Measurements from ENCODE around the gene SEMA4F. TPM values are rescaled to one million over a fixed set of nuclear protein-coding genes. Genes with fewer than 3 reads are reported as not detected.
A peak's percentile ranks its signal among the peaks of the same experiment; 100 is the strongest.
"Not testable (repeated sequence)": the region's sequence is repeated elsewhere in the genome, so short reads cannot be mapped to it uniquely, and the experiment has no call there.

SEMA4F gene
- total and polyA plus RNA-seq, 4 donors: 1.4 to 10.8 (median 7.2) TPM

DNA sequence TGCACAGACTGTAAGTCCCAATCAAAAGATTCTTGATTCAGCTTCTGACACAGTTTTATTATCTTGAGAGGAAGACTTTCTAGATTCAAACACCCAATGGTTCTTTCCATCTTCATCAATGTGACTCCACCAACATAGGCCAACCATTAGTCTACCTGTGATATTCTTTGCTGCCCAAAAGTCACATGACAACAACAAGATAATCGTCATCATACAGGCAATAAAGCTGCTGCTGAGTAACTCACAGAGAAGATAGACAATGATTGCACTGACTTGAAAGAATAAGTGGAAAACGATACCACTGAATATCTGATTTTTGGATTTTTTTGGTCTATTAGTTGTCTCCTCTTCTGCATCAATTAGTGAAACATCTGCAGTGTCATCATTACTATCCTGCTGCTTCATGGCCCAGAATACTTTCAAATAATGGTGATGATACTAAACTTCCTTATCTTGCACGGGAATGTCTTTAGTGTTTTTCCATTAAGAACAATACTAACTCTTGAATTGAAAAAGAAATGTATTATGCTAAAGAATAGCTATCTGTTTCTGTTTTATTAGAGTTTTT lies 25.4 kb upstream of the SEMA4F start:
- no peak for DNase-seq
- 72 to 81% methylated on average over 3 of the region's 3 CpGs for WGBS, 2 donors
- Histone ChIP-seq H3K4me3 (ENCODE audit: low read length in 2 of 2) (no peak overlapping the region), H3K27ac (ENCODE audit: low read depth in 1 of 2, low read length in 2 of 2) (no peak overlapping the region), H3K27me3 (ENCODE audit: control insufficient read depth in 1 of 2, insufficient read depth in 2 of 2, low read length in 1 of 2) (no peaks in the 10 kb centered on the region), H3K4me1 (ENCODE audit: control insufficient read depth in 1 of 2, insufficient read depth in 2 of 2, low read length in 2 of 2) (peaks cover 0 to 1% of the 10 kb centered on the region in 2 donors), H3K36me3 (ENCODE audit: control insufficient read depth in 1 of 2, insufficient read depth in 2 of 2, low read length in 1 of 2) (no peaks in the 10 kb centered on the region), H3K9me3 (ENCODE audit: control insufficient read depth, low read length) (no peaks in the 10 kb centered on the region)
- ATAC-seq (ENCODE audit: low FRiP score): no peak
- intact Hi-C loops (cut with DNase I): no loop called here

- 92 to 97% methylated on average over 3 of the region's 3 CpGs for WGBS, 2 donors
- H3K4me1 ChIP-seq (ENCODE audit: control insufficient read depth in 1 of 2, insufficient read depth in 2 of 2, low read length in 2 of 2); H3K27ac ChIP-seq (ENCODE audit: low read depth in 1 of 2, low read length in 2 of 2); ATAC-seq (ENCODE audit: low FRiP score); intact Hi-C loops (cut with DNase I); H3K36me3 ChIP-seq (ENCODE audit: control insufficient read depth in 1 of 2, insufficient read depth in 2 of 2, low read length in 1 of 2); H3K9me3 ChIP-seq (ENCODE audit: control insufficient read depth, low read length); H3K27me3 ChIP-seq (ENCODE audit: control insufficient read depth in 1 of 2, insufficient read depth in 2 of 2, low read length in 1 of 2); H3K4me3 ChIP-seq (ENCODE audit: low read length in 2 of 2); DNase-seq: not testable (repeated sequence)
These were observed 23.6 kb upstream of the SEMA4F start for GRCh38 chr2:74630454-74630853.

GRCh38 chr2:74632209-74632938 lies 21.7 kb upstream of the SEMA4F start:
- no peak overlapping the region for H3K27ac ChIP-seq (ENCODE audit: low read depth in 1 of 2, low read length in 2 of 2)
- H3K36me3 ChIP-seq (ENCODE audit: control insufficient read depth in 1 of 2, insufficient read depth in 2 of 2, low read length in 1 of 2): no peaks in the 10 kb centered on the region
- no peak for ATAC-seq (ENCODE audit: low FRiP score)
- no peaks in the 10 kb centered on the region for H3K27me3 ChIP-seq (ENCODE audit: control insufficient read depth in 1 of 2, insufficient read depth in 2 of 2, low read length in 1 of 2)
- no peak for DNase-seq
- 79 to 81% methylated on average over 3 of the region's 3 CpGs for WGBS, 2 donors
- no peaks in the 10 kb centered on the region for H3K9me3 ChIP-seq (ENCODE audit: control insufficient read depth, low read length)
- no peak overlapping the region for H3K4me3 ChIP-seq (ENCODE audit: low read length in 2 of 2)
- H3K4me1 ChIP-seq (ENCODE audit: control insufficient read depth in 1 of 2, insufficient read depth in 2 of 2, low read length in 2 of 2): peaks cover 0 to 1% of the 10 kb centered on the region in 2 donors
- intact Hi-C loops (cut with DNase I): no loop called here

DNA sequence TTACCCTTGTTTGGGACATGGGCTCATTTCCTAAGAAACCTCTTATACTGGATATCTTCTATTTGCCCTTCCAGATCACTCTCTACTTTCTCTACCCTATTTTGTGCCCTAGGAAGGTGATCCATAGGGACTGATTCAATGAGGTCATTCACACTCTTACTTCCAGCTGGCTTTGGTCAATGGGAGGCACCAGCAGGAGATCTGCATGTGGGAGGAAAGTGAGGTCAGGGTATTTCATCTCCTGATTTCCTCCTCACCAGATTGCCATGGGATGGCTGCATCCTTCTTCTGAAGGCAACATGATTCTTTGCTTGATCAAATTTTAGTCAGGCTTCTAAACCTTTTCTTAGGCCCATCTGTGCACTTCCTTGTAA lies 21.1 kb upstream of the SEMA4F start:
- H3K9me3 ChIP-seq (ENCODE audit: control insufficient read depth, low read length): no peaks in the 10 kb centered on the region
- H3K27me3 ChIP-seq (ENCODE audit: control insufficient read depth in 1 of 2, insufficient read depth in 2 of 2, low read length in 1 of 2): no peaks in the 10 kb centered on the region
- DNase-seq (no peak), ATAC-seq (ENCODE audit: low FRiP score) (no peak)
- H3K27ac ChIP-seq (ENCODE audit: low read depth in 1 of 2, low read length in 2 of 2): no peak overlapping the region
- H3K4me3 ChIP-seq (ENCODE audit: low read length in 2 of 2): no peak overlapping the region
- H3K36me3 ChIP-seq (ENCODE audit: control insufficient read depth in 1 of 2, insufficient read depth in 2 of 2, low read length in 1 of 2): no peaks in the 10 kb centered on the region
- H3K4me1 ChIP-seq (ENCODE audit: control insufficient read depth in 1 of 2, insufficient read depth in 2 of 2, low read length in 2 of 2): peaks cover 0 to 1% of the 10 kb centered on the region in 2 donors
- intact Hi-C loops (cut with DNase I): no loop called here

DNA sequence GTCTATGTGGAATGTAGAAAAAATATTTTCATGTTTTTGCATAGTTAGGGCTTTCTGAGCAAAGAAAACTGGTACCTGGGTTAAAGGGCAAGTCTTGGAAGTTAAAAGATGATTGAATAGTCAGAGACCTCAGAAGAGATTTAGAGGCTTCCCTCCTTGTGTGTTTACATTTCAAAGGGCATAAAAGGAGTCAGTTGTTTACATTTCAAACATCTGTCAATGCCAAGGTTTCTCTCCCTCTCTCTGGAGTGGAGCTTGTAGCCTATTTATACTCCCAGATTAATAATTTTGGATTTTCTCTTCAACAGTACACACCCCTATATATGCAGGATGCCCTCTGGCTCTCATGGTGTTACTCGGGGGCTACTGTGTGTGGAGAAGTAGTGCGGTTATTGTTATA lies 14.5 kb upstream of the SEMA4F start:
- Histone ChIP-seq H3K27ac (ENCODE audit: low read depth in 1 of 2, low read length in 2 of 2) (no peak overlapping the region), H3K27me3 (ENCODE audit: control insufficient read depth in 1 of 2, insufficient read depth in 2 of 2, low read length in 1 of 2) (no peaks in the 10 kb centered on the region), H3K9me3 (ENCODE audit: control insufficient read depth, low read length) (no peaks in the 10 kb centered on the region), H3K36me3 (ENCODE audit: control insufficient read depth in 1 of 2, insufficient read depth in 2 of 2, low read length in 1 of 2) (no peaks in the 10 kb centered on the region), H3K4me3 (ENCODE audit: low read length in 2 of 2) (no peak overlapping the region), H3K4me1 (ENCODE audit: control insufficient read depth in 1 of 2, insufficient read depth in 2 of 2, low read length in 2 of 2) (no peaks in the 10 kb centered on the region)
- ATAC-seq (ENCODE audit: low FRiP score) (no peak), DNase-seq (no peak)
- 69 to 82% methylated on average over 2 of the region's 2 CpGs for WGBS, 2 donors
- intact Hi-C loops (cut with DNase I): no loop called here

GRCh38 chr2:74645344-74645743 lies 8.7 kb upstream of the SEMA4F start:
- WGBS, 2 donors: 62 to 71% methylated on average over 4 of the region's 4 CpGs
- H3K4me3 ChIP-seq (ENCODE audit: low read length in 2 of 2): no peak overlapping the region
- intact Hi-C loops (cut with DNase I): no loop called here
- ATAC-seq (ENCODE audit: low FRiP score): no peak
- H3K36me3 ChIP-seq (ENCODE audit: control insufficient read depth in 1 of 2, insufficient read depth in 2 of 2, low read length in 1 of 2): no peaks in the 10 kb centered on the region
- DNase-seq: no peak
- H3K4me1 ChIP-seq (ENCODE audit: control insufficient read depth in 1 of 2, insufficient read depth in 2 of 2, low read length in 2 of 2): no peaks in the 10 kb centered on the region
- no peaks in the 10 kb centered on the region for H3K9me3 ChIP-seq (ENCODE audit: control insufficient read depth, low read length)
- H3K27me3 ChIP-seq (ENCODE audit: control insufficient read depth in 1 of 2, insufficient read depth in 2 of 2, low read length in 1 of 2): no peaks in the 10 kb centered on the region
- H3K27ac ChIP-seq (ENCODE audit: low read depth in 1 of 2, low read length in 2 of 2): no peak overlapping the region

DNA sequence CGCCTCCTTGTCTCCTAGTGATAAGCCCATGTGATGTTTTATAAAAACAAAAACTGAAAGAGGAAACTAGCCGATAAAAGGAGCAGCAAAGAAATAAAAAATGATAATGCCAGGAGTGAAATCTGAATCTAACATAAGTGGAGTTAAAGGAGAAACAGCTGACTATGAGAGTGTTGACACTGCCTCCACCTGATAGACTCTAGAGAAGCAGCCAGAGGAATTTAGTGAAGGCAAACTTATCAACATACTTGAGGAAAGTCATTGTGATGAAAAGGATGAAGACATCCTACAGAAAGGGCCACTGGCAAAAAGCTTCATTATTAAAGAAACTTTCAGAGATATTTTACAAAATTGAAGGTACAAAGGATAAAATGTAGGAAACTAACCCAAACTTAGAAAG lies 7.8 kb upstream of the SEMA4F start:
- no peaks in the 10 kb centered on the region for H3K27me3 ChIP-seq (ENCODE audit: control insufficient read depth in 1 of 2, insufficient read depth in 2 of 2, low read length in 1 of 2)
- intact Hi-C loops (cut with DNase I): no loop called here
- no peaks in the 10 kb centered on the region for H3K4me1 ChIP-seq (ENCODE audit: control insufficient read depth in 1 of 2, insufficient read depth in 2 of 2, low read length in 2 of 2)
- H3K36me3 ChIP-seq (ENCODE audit: control insufficient read depth in 1 of 2, insufficient read depth in 2 of 2, low read length in 1 of 2): no peaks in the 10 kb centered on the region
- ATAC-seq (ENCODE audit: low FRiP score) (no peak), DNase-seq (no peak)
- no peaks in the 10 kb centered on the region for H3K9me3 ChIP-seq (ENCODE audit: control insufficient read depth, low read length)
- H3K4me3 ChIP-seq (ENCODE audit: low read length in 2 of 2): no peak overlapping the region
- 43 to 56% methylated on average over 2 of the region's 2 CpGs for WGBS, 2 donors
- H3K27ac ChIP-seq (ENCODE audit: low read depth in 1 of 2, low read length in 2 of 2): no peak overlapping the region

- no peak for DNase-seq
- intact Hi-C loops (cut with DNase I): no loop called here
- Histone ChIP-seq H3K4me1 (ENCODE audit: control insufficient read depth in 1 of 2, insufficient read depth in 2 of 2, low read length in 2 of 2) (no peaks in the 10 kb centered on the region), H3K9me3 (ENCODE audit: control insufficient read depth, low read length) (no peaks in the 10 kb centered on the region), H3K27ac (ENCODE audit: low read depth in 1 of 2, low read length in 2 of 2) (no peak overlapping the region), H3K27me3 (ENCODE audit: control insufficient read depth in 1 of 2, insufficient read depth in 2 of 2, low read length in 1 of 2) (no peaks in the 10 kb centered on the region), H3K36me3 (ENCODE audit: control insufficient read depth in 1 of 2, insufficient read depth in 2 of 2, low read length in 1 of 2) (no peaks in the 10 kb centered on the region), H3K4me3 (ENCODE audit: low read length in 2 of 2) (no peak overlapping the region)
- 97% methylated on average over 13 of the region's 13 CpGs for WGBS, 2 donors
- no peak for ATAC-seq (ENCODE audit: low FRiP score)
These were observed 7.1 kb upstream of the SEMA4F start for GRCh38 chr2:74646834-74647482.

DNA sequence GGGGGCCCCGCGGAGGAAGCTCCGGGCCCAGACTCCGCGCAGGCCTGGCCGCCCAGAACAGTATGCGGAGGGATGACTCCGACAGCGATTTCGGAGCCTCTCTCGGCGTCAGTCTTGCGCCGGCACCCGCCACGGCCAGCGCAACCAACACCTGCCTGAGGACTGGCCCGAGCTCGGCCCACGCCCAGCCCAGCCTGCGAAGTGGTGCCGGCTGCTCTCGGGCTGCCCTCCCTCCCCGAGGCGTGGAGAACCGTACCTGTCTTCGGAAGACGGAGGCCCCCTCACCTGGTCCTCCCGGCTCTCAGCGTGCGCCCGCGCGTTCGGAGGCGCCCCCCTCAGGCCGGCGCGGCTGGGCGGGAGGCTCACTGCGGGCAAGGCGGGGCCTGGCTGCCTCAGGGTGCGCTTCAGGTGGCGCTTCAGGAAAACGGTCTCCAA lies 6.0 kb upstream of the SEMA4F start, which contains the start of gene M1AP:
M1AP (minus strand) TSS at position 322 of the 435 bp plus-strand sequence. CDS start 8,055 bp downstream, outside the sequence.
- H3K9me3 ChIP-seq (ENCODE audit: control insufficient read depth, low read length): no peaks in the 10 kb centered on the region
- no peaks in the 10 kb centered on the region for H3K27me3 ChIP-seq (ENCODE audit: control insufficient read depth in 1 of 2, insufficient read depth in 2 of 2, low read length in 1 of 2)
- 10 to 13% methylated on average over 44 to 45 of the region's 45 CpGs for WGBS, 2 donors
- no peak within 1 kb of the TSS for H3K27ac ChIP-seq (ENCODE audit: low read depth in 1 of 2, low read length in 2 of 2)
- ATAC-seq (ENCODE audit: low FRiP score): peak; percentile 56
- H3K4me1 ChIP-seq (ENCODE audit: control insufficient read depth in 1 of 2, insufficient read depth in 2 of 2, low read length in 2 of 2): no peaks in the 10 kb centered on the region
- intact Hi-C loops (cut with DNase I): no loop called here
- no peak for DNase-seq
- H3K36me3 ChIP-seq (ENCODE audit: control insufficient read depth in 1 of 2, insufficient read depth in 2 of 2, low read length in 1 of 2): no peaks in the 10 kb centered on the region
- H3K4me3 ChIP-seq (ENCODE audit: low read length in 2 of 2): no peak within 1 kb of the TSS

Measured in aorta (tissue), 5 donors.